GM12878 (cell line): ENCODE results near the gene MYL3. TPM values are rescaled to one million over a fixed set of nuclear protein-coding genes. Genes with fewer than 3 reads are reported as not detected.

ENCODE experiments used
- ATAC-seq: fragments of 200-7000 bp; cut with Tn5 transposase; 3 replicates; pipeline ENCODE4 v1.9.1; 2020; ENCODE audit warnings: mild to moderate bottlenecking, moderate library complexity
- BruUV-seq: library from RNA; stranded (reverse); fragments of 400-500 nt; replicated peaks from 2 replicates; lab custom pipeline; 2021; lab: Mats Ljungman, UMichigan
- CTCF ChIA-PET: fragments of 300-600 bp; sonication (Branson Sonifier 250); formaldehyde crosslinking; extraction: SDS; loops from one replicate; lab custom pipeline; 2021; ENCODE audit warnings: inconsistent platforms; lab: Yijun Ruan, JAX
- POLR2A ChIA-PET: fragments of 350-600 bp; formaldehyde crosslinking; extraction: SDS; loops from one replicate; lab custom pipeline; 2021; ENCODE audit warnings: inconsistent platforms; lab: Charles Lee
- RAD21 ChIA-PET: fragments of 300-600 bp; sonication (Branson Sonifier 250); formaldehyde crosslinking; loops from one replicate; lab custom pipeline; 2023; ENCODE audit warnings: antibody characterized with exemption; ENCODE audit not compliant: unreplicated experiment; lab: Charles Lee
- SMC1A ChIA-PET: fragments of 300-600 bp; sonication (Branson Sonifier 250); formaldehyde crosslinking; loops from one replicate; lab custom pipeline; 2023; ENCODE audit not compliant: unreplicated experiment, uncharacterized antibody; lab: Charles Lee
- DNase-seq: peaks from one replicate; pipeline ENCODE4 v3.0.0-alpha.2; 2011; ENCODE audit warnings: low read depth, low spot score
- FAIRE-seq: peaks from 3 replicates; lab custom pipeline; 2011; peaks lifted over from hg19 to GRCh38; lab: Jason Lieb, UNC
- H2AFZ ChIP-seq: 2 replicates; pipeline ENCODE4 v1.6.0; 2011; ENCODE audit warnings: low read depth, low read length, control low read depth; ENCODE audit not compliant: control insufficient read depth
- H3K27ac ChIP-seq: 2 replicates; pipeline ENCODE4 v1.5.1; 2011; ENCODE audit warnings: control low read depth; ENCODE audit not compliant: control insufficient read depth, insufficient read depth
- H3K27me3 ChIP-seq, 2 experiments: replicated peaks in 1 of 2; 2 replicates each; pipeline versions ENCODE4 v1.6.0 to v1.6.1; 2011; ENCODE audit warnings: low read length in 1 of 2; ENCODE audit not compliant: control insufficient read depth in 2 of 2, insufficient read depth in 2 of 2
- H3K36me3 ChIP-seq, 2 experiments: 2 replicates each; pipeline ENCODE4 v1.5.1; 2011; ENCODE audit warnings: low read length in 1 of 2; ENCODE audit not compliant: control insufficient read depth in 2 of 2, insufficient read depth in 2 of 2
- H3K4me1 ChIP-seq: 2 replicates; pipeline ENCODE4 v1.6.1; 2011; ENCODE audit warnings: mild to moderate bottlenecking, low read length, moderate library complexity, mixed read lengths; ENCODE audit not compliant: control insufficient read depth, insufficient read depth
- H3K4me2 ChIP-seq: 2 replicates; pipeline ENCODE4 v1.6.0; 2011; ENCODE audit warnings: control low read depth; ENCODE audit not compliant: control insufficient read depth, insufficient read depth
- H3K4me3 ChIP-seq: fragments of 200-600 bp; sonication (generic); 2 replicates; pipeline ENCODE4 v1.5.1; 2016
- H3K79me2 ChIP-seq: 2 replicates; pipeline ENCODE4 v1.6.0; 2011; ENCODE audit warnings: low read length; ENCODE audit not compliant: control insufficient read depth, insufficient read depth
- H3K9ac ChIP-seq: 2 replicates; pipeline ENCODE4 v1.8.0; 2011; ENCODE audit warnings: low read length, control low read depth, mixed read lengths; ENCODE audit not compliant: control insufficient read depth, insufficient read depth
- H3K9me3 ChIP-seq: replicated peaks from 3 replicates; pipeline ENCODE4 v1.5.1; 2011; ENCODE audit warnings: mild to moderate bottlenecking, low read length; ENCODE audit not compliant: control insufficient read depth, insufficient read depth
- H4K20me1 ChIP-seq: 2 replicates; pipeline ENCODE4 v1.6.0; 2011; ENCODE audit not compliant: control insufficient read depth, insufficient read depth
- MTA2 ChIP-seq: fragments of 450-650 bp; IDR thresholded peaks from 2 replicates; pipeline ENCODE4 v1.6.1; 2016; ENCODE audit warnings: low read depth, mild to moderate bottlenecking, moderate library complexity
- WGBS: methylation state at CpG from one replicate; pipeline ENCODE4 v1.1.6; 2016; ENCODE audit warnings: low lambda C conversion rate; ENCODE audit not compliant: insufficient replicate concordance, insufficient coverage; ENCODE audit errors: missing lambda C conversion rate; 5-methylcytosine and 5-hydroxymethylcytosine counted together
- in situ Hi-C: fragments of 300-500 bp; cut with MboI; formaldehyde crosslinking; loops from 9 replicates; pipeline ENCODE4 v1.14.3; 2018; ENCODE audit warnings: mixed read lengths
- intact Hi-C: fragments of 100-400 bp; cut with micrococcal nuclease; formaldehyde crosslinking; loops from one replicate; pipeline ENCODE4 v1.14.2; 2022; ENCODE audit not compliant: unreplicated experiment
- polyA plus RNA-seq, 11 experiments: library from polyadenylated mRNA; depleted of rRNA in 4 of 11; unstranded in 6 of 11; stranded (reverse) in 5 of 11; fragments of >200 nt; fragmentation: Nextera tagmentation in 4 of 11; fragmentation: Illumina TruSeq in 1 of 11; extraction: Ambion mirVana in 4 of 11; extraction: Trizol in 1 of 11; gene quantifications; 1 replicate in 1 of 11; 2 replicates in 10 of 11; pipeline versions ENCODE4 v1.2.1 to v1.2.3, GENCODE V29; 2011 to 2016; ENCODE audit warnings: inconsistent platforms in 2 of 11, missing spikeins in 2 of 11, low read depth in 1 of 11
- total RNA-seq, 4 experiments: library from RNA; depleted of rRNA in 3 of 4; stranded (reverse); fragments of >200 nt in 3 of 4; fragmentation: Illumina TruSeq in 1 of 4; extraction: Trizol in 1 of 4; gene quantifications; 2 replicates each; pipeline versions ENCODE4 v1.2.1 to v1.2.3, GENCODE V29; 2013 to 2021
- TF ChIP-seq, protein P1 (sequence below), 3 experiments: IDR thresholded peaks in 2 of 3; conservative IDR thresholded peaks in 1 of 3; 2 replicates each; pipeline ENCODE4 v1.5.1; 2011; ENCODE audit warnings: low read depth in 3 of 3, low read length in 3 of 3, mild to moderate bottlenecking in 3 of 3, control low read depth in 2 of 3, moderate library complexity in 2 of 3, inconsistent platforms in 1 of 3, mixed read lengths in 1 of 3; ENCODE audit not compliant: control insufficient read depth in 2 of 3, insufficient read depth in 1 of 3; ENCODE audit errors: extremely low read depth in 1 of 3

MYL3 gene
- total and polyA plus RNA-seq, 10 of the 15 experiments (the other 5 are each of a cell fraction or from before 2014, with no cell fraction given) = 0.40 TPM; not detected in 9

DNA sequence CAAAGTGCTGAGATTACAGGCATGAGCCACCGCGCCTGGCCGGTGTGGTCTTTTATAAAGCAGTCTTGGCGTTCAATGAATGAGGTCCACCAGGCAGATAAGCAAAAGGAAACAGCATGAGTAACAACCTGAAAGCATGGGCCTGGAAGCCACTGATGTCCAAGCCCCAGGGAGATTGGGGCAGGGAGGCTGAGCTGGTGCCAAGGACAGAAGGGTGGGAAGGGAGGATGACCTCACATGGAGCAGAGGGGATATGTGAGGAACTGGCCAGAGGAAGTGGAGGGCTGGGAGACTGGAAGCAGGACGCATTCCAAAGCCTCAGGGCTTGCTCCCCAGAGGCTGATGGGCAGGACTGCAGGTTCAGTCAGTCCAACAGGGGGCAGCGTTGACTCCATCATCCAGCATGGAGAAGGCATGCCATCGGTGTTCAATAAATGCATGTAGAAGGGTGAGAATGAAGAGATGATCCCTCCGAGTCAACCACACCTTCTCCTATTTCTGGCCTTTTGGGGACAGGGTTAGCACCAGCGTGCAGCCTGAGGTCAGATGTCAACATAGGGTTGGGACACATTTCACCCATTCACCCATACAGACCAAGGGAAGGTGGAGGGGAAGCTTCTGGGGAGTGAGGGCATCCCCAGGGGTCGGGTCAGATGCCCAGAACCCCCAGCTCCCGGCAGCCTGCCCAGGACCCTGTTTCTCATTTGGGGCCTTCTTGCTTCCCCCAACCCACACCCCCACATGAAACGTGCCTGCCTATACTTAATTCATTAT lies 14.8 kb downstream of the MYL3 start:
- intact Hi-C loops (no loop called here), in situ Hi-C loops (no loop called here)
- Histone ChIP-seq H3K79me2 (no peaks in the 10 kb centered on the region), H3K4me3 (no peak overlapping the region), H2AFZ (no peak overlapping the region), H4K20me1 (no peaks in the 10 kb centered on the region), H3K9ac (no peak overlapping the region), H3K9me3 (no peaks in the 10 kb centered on the region), H3K27me3 (no peaks in the 10 kb centered on the region; a peak in 1 of 4 replicates), H3K4me2 (no peak overlapping the region), H3K36me3 (no peaks in the 10 kb centered on the region), H3K4me1 (peaks cover 9% of the 10 kb centered on the region), H3K27ac (no peak overlapping the region)
- 50% methylated on average over 12 of the region's 12 CpGs for WGBS
- DNase-seq (no peak), FAIRE-seq (no peak), ATAC-seq (no peak)
- TF ChIP-seq MTA2 = no peak
- TF ChIP-seq, protein P1, sequence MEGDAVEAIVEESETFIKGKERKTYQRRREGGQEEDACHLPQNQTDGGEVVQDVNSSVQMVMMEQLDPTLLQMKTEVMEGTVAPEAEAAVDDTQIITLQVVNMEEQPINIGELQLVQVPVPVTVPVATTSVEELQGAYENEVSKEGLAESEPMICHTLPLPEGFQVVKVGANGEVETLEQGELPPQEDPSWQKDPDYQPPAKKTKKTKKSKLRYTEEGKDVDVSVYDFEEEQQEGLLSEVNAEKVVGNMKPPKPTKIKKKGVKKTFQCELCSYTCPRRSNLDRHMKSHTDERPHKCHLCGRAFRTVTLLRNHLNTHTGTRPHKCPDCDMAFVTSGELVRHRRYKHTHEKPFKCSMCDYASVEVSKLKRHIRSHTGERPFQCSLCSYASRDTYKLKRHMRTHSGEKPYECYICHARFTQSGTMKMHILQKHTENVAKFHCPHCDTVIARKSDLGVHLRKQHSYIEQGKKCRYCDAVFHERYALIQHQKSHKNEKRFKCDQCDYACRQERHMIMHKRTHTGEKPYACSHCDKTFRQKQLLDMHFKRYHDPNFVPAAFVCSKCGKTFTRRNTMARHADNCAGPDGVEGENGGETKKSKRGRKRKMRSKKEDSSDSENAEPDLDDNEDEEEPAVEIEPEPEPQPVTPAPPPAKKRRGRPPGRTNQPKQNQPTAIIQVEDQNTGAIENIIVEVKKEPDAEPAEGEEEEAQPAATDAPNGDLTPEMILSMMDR (IDR thresholded peaks at IDR 0.05 in 2 of 3, conservative IDR thresholded peaks at IDR 0.05 in 1 of 3; ENCODE audit: control insufficient read depth in 2 of 3, extremely low read depth in 1 of 3, insufficient read depth in 1 of 3, low read depth in 3 of 3, low read length in 3 of 3) = peak; percentile 30 to 58 (median 43); a peak in 5 of 6 replicates
- no TSS peak for BruUV-seq
- ChIA-PET CTCF (interaction anchor here (0.8 to 1.5 kb wide), 5 partner anchors 12 to 475 kb away, joined by 3 to 5 read pairs (median 4); no protein-coding TSS in a partner anchor), RAD21 (no interaction called here), POLR2A (interaction anchor here (0.6 kb wide), 1 partner anchor 71 kb away, joined by 3 read pairs; no protein-coding TSS in a partner anchor), SMC1A (interaction anchor here (1.0 kb wide), 1 partner anchor 27 kb away, joined by 3 read pairs; no protein-coding TSS in a partner anchor)
